Common myeloid progenitor, CD34-positive (primary cell): ENCODE results near the gene MCUR1.

Source experiments
- CTCF ChIA-PET: fragments of 350-600 bp; sonication (Branson Sonifier 250); formaldehyde crosslinking; loops from one replicate; lab custom pipeline; 2021; ENCODE audit warnings: antibody characterized with exemption; lab: Charles Lee
- POLR2A ChIA-PET: fragments of 350-600 bp; sonication (Branson Sonifier 250); formaldehyde crosslinking; loops from one replicate; lab custom pipeline; 2021; ENCODE audit warnings: antibody characterized with exemption; lab: Charles Lee
- DNase-seq, 3 donors: peaks; one replicate each; pipeline versions ENCODE4 v3.0.0 to v3.0.0-alpha.2; 2013
- H3K27ac ChIP-seq, 2 experiments: 1 replicate in 1 of 2; 2 replicates in 1 of 2; pipeline ENCODE4 v1.7.0; 2013; ENCODE audit warnings: inconsistent platforms in 2 of 2, low read length in 2 of 2, mild to moderate bottlenecking in 2 of 2, low read depth in 1 of 2, moderate library complexity in 1 of 2; ENCODE audit not compliant: severe bottlenecking in 2 of 2, insufficient read depth in 1 of 2, poor library complexity in 1 of 2
- H3K27me3 ChIP-seq, 5 experiments: replicated peaks in 2 of 5; 1 replicate in 3 of 5; 2 replicates in 2 of 5; pipeline versions ENCODE4 v1.6.1 to v1.7.0; 2013; ENCODE audit warnings: low read length in 4 of 5, mild to moderate bottlenecking in 2 of 5, moderate library complexity in 2 of 5, inconsistent platforms in 1 of 5; ENCODE audit not compliant: insufficient read depth in 5 of 5, control insufficient read depth in 4 of 5
- H3K36me3 ChIP-seq, 4 experiments: 1 replicate in 2 of 4; 2 replicates in 2 of 4; pipeline versions ENCODE4 v1.6.1 to v1.7.0; 2013; ENCODE audit warnings: low read length in 3 of 4, control low read depth in 1 of 4, mild to moderate bottlenecking in 1 of 4; ENCODE audit not compliant: control insufficient read depth in 4 of 4, insufficient read depth in 4 of 4
- H3K4me1 ChIP-seq, 4 experiments: 1 replicate in 3 of 4; 2 replicates in 1 of 4; pipeline versions ENCODE4 v1.6.1 to v1.7.1; 2013; ENCODE audit warnings: low read length in 3 of 4, mild to moderate bottlenecking in 3 of 4, control low read depth in 1 of 4, inconsistent platforms in 1 of 4, moderate library complexity in 1 of 4; ENCODE audit not compliant: control insufficient read depth in 4 of 4, insufficient read depth in 4 of 4; ENCODE audit errors: control extremely low read depth in 1 of 4
- H3K4me3 ChIP-seq, 7 experiments: 1 replicate in 4 of 7; 2 replicates in 3 of 7; pipeline versions ENCODE4 v1.5.1 to v1.7.0; 2013; ENCODE audit warnings: mild to moderate bottlenecking in 7 of 7, low read length in 6 of 7, moderate library complexity in 6 of 7, inconsistent platforms in 2 of 7, low read depth in 2 of 7, control low read depth in 1 of 7; ENCODE audit not compliant: insufficient read depth in 4 of 7, control insufficient read depth in 1 of 7; ENCODE audit errors: extremely low read depth in 1 of 7
- H3K9me3 ChIP-seq, 5 experiments: 1 replicate in 4 of 5; 2 replicates in 1 of 5; pipeline versions ENCODE4 v1.6.1 to v1.7.1; 2013; ENCODE audit warnings: low read length in 4 of 5, mild to moderate bottlenecking in 2 of 5, inconsistent platforms in 1 of 5, low read depth in 1 of 5, moderate library complexity in 1 of 5; ENCODE audit not compliant: control insufficient read depth in 4 of 5, insufficient read depth in 2 of 5; ENCODE audit errors: control extremely low read depth in 1 of 5
- WGBS: methylation state at CpG from one replicate; pipeline ENCODE4 v1.1.5; 2013; ENCODE audit not compliant: insufficient coverage; 5-methylcytosine and 5-hydroxymethylcytosine counted together

Gene MCUR1

GRCh38 chr6:13807696-13808095 lies 6.7 kb downstream of the MCUR1 start:
- CTCF ChIA-PET: interaction anchor here (1.2 to 2.3 kb wide), 4 partner anchors 11 to 66 kb away, joined by 3 to 8 read pairs (median 4); no protein-coding TSS in a partner anchor
- H3K36me3 ChIP-seq: peaks cover 0 to 23% (median 14%) of the 10 kb centered on the region in 4 experiments
- H3K27me3 ChIP-seq: no peaks in the 10 kb centered on the region
- peaks cover 5 to 17% (median 11%) of the 10 kb centered on the region in 4 experiments for H3K4me1 ChIP-seq
- POLR2A ChIA-PET: no interaction called here
- DNase-seq: peak in 2 of 3 donors; percentile 26 to 39
- WGBS: 100% methylated on average over 1 of the region's 4 CpGs
- H3K27ac ChIP-seq: no peak overlapping the region
- H3K4me3 ChIP-seq: no peak overlapping the region
- H3K9me3 ChIP-seq: no peaks in the 10 kb centered on the region

- ChIA-PET POLR2A (no interaction called here), CTCF (no interaction called here)
- no peaks in the 10 kb centered on the region for H3K27me3 ChIP-seq
- H3K36me3 ChIP-seq: peaks cover 6 to 51% (median 28%) of the 10 kb centered on the region in 4 experiments
- H3K27ac ChIP-seq: no peak overlapping the region
- H3K9me3 ChIP-seq: no peaks in the 10 kb centered on the region
- no peak for DNase-seq
- WGBS: no CpG with 5 or more reads among the region's 4 CpGs
- no peaks in the 10 kb centered on the region for H3K4me1 ChIP-seq
- no peak overlapping the region for H3K4me3 ChIP-seq
These were observed 10.8 kb downstream of the MCUR1 start for GRCh38 chr6:13803581-13803980.

- Histone ChIP-seq H3K27ac (no peak overlapping the region), H3K4me3 (no peak overlapping the region), H3K4me1 (no peaks in the 10 kb centered on the region), H3K9me3 (no peaks in the 10 kb centered on the region), H3K27me3 (no peaks in the 10 kb centered on the region), H3K36me3 (peaks cover 6 to 45% (median 29%) of the 10 kb centered on the region in 4 experiments)
- DNase-seq: no peak
- ChIA-PET POLR2A (no interaction called here), CTCF (no interaction called here)
- 100% methylated on average over 2 of the region's 3 CpGs for WGBS
These were observed 13.7 kb downstream of the MCUR1 start for GRCh38 chr6:13800615-13801014.

- CTCF ChIA-PET: interaction anchor here (0.9 to 2.0 kb wide), 5 partner anchors 9 to 267 kb away, joined by 3 to 5 read pairs (median 3); no protein-coding TSS in a partner anchor
- no CpG with 5 or more reads among the region's 1 CpG for WGBS
- no peak for DNase-seq
- no peaks in the 10 kb centered on the region for H3K27me3 ChIP-seq
- POLR2A ChIA-PET: no interaction called here
- no peak overlapping the region for H3K27ac ChIP-seq
- H3K4me1 ChIP-seq: peaks cover 0 to 8% (median 3%) of the 10 kb centered on the region in 4 experiments
- no peak overlapping the region for H3K4me3 ChIP-seq
- no peaks in the 10 kb centered on the region for H3K9me3 ChIP-seq
- peaks cover under 1 to 49% (median 32%) of the 10 kb centered on the region in 4 experiments for H3K36me3 ChIP-seq
These were observed 17.6 kb downstream of the MCUR1 start for GRCh38 chr6:13796781-13797180.

GRCh38 chr6:13795041-13795750 lies 19.2 kb downstream of the MCUR1 start:
- Histone ChIP-seq H3K4me3 (no peak overlapping the region), H3K9me3 (no peaks in the 10 kb centered on the region), H3K36me3 (peaks cover 2 to 44% (median 27%) of the 10 kb centered on the region in 4 experiments), H3K4me1 (peaks cover 0 to 8% (median 3%) of the 10 kb centered on the region in 4 experiments), H3K27ac (no peak overlapping the region), H3K27me3 (no peaks in the 10 kb centered on the region)
- peak; percentile 82 to 93 (median 91) for DNase-seq
- CTCF ChIA-PET: interaction anchor here (0.7 to 2.2 kb wide), 14 partner anchors 9 to 1813 kb away, joined by 3 to 8 read pairs (median 3); no protein-coding TSS in a partner anchor
- 73% methylated on average over 4 of the region's 8 CpGs for WGBS
- POLR2A ChIA-PET: no interaction called here

- POLR2A ChIA-PET: no interaction called here
- CTCF ChIA-PET: interaction anchor here (0.7 to 2.2 kb wide), 9 partner anchors 8 to 254 kb away, joined by 3 to 8 read pairs (median 3); partner anchors contain the start of gene RANBP9
- Histone ChIP-seq H3K27ac (no peak overlapping the region), H3K36me3 (peaks cover 4 to 46% (median 31%) of the 10 kb centered on the region in 4 experiments), H3K4me1 (peaks cover 0 to 8% (median 3%) of the 10 kb centered on the region in 4 experiments), H3K4me3 (no peak overlapping the region), H3K27me3 (no peaks in the 10 kb centered on the region), H3K9me3 (no peaks in the 10 kb centered on the region)
- 42% methylated on average over 2 of the region's 5 CpGs for WGBS
- peak; percentile 36 to 65 (median 50) for DNase-seq
These were observed 20.2 kb downstream of the MCUR1 start for GRCh38 chr6:13794184-13794583.

- peaks cover 7 to 36% (median 23%) of the 10 kb centered on the region in 4 experiments for H3K36me3 ChIP-seq
- ChIA-PET CTCF (interaction anchor here (0.9 to 2.5 kb wide), 6 partner anchors 12 to 277 kb away, joined by 3 to 7 read pairs (median 3); no protein-coding TSS in a partner anchor), POLR2A (no interaction called here)
- H3K4me1 ChIP-seq: peaks cover 0 to 10% (median 3%) of the 10 kb centered on the region in 4 experiments
- H3K27ac ChIP-seq: no peak overlapping the region
- H3K27me3 ChIP-seq: no peaks in the 10 kb centered on the region
- no CpG with 5 or more reads among the region's 1 CpG for WGBS
- no peak overlapping the region for H3K4me3 ChIP-seq
- DNase-seq: no peak
- no peaks in the 10 kb centered on the region for H3K9me3 ChIP-seq
These were observed 24.6 kb downstream of the MCUR1 start for GRCh38 chr6:13789746-13790145.
